NCI-H1417 (cell line): ENCODE results near the gene HOXA3.

Experiments used
- DNase-seq, 3 experiments: peaks; one replicate each; lab custom pipeline; 2025; lab: John Stamatoyannopoulos, UW

Gene HOXA3

DNA sequence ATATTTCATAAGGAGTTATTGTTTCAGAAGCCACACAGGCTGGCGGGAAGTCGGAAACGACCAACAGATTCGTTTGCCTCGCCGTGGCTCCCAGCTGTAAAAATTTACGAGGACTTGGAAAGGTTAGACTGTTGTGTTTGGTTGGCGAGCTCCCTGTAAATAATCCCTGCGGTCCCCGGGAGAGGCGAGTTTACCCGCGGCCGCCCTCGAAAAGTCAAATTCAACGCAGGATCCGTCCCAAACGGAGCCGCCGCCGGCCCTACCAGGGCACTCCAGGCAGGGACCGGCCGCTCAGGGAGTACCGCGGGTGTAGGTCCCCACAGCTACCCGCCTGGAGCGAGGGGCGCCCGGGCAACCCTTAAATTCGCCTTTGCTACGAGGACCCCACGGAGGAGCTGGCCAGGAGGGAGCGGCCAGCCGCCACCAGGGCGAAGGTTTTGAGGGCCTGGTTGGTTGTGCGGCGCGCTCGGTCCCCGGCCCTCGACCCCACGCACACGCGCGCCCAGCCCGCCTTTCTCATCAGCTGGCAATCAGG lies 13.7 kb upstream of the HOXA3 start:
- no peak for DNase-seq

DNA sequence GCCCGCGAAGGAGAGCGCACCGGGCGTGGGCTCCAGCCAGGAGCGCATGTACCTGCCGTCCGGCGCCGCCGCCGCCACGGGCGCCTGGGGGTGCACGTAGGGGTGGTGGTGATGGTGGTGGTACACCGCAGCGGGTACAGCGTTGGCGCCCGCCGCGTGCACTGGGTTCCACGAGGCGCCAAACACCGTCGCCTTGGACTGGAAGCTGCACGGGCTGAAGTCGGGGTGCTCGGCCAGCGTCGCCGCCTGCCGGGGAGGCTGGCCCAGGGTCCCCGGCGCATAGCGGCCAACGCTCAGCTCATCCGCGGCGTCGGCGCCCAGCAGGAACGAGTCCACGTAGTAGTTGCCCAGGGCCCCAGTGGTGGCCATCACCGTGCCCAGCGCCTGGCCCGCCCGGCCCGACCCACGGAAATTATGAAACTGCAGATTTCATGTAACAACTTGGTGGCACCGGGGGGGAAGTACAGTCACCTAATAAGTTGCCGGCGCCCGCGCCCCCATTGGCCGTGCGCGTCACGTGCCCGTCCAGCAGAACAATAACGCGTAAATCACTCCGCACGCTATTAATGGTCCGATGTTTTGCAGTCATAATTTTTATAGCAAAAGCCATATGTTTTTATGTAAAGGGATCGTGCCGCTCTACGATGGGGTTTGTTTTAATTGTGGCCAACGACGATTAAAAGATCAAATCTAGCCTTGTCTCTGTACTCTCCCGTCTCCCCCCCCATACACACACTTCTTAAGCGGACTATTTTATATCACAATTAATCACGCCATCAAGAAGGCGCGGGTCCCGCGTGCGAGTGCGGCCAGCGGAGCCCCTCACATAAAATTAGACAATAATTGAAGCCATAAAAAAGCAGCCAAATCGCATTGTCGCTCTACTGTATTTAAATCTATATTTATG lies 13.0 kb upstream of the HOXA3 start, which contains the start of gene HOXA9:
Gene HOXA9, minus strand, starts transcription at position 449 of the 907 bp plus-strand sequence. Its CDS starts 80 bp downstream, at position 369.
- DNase-seq, result no peak

DNA sequence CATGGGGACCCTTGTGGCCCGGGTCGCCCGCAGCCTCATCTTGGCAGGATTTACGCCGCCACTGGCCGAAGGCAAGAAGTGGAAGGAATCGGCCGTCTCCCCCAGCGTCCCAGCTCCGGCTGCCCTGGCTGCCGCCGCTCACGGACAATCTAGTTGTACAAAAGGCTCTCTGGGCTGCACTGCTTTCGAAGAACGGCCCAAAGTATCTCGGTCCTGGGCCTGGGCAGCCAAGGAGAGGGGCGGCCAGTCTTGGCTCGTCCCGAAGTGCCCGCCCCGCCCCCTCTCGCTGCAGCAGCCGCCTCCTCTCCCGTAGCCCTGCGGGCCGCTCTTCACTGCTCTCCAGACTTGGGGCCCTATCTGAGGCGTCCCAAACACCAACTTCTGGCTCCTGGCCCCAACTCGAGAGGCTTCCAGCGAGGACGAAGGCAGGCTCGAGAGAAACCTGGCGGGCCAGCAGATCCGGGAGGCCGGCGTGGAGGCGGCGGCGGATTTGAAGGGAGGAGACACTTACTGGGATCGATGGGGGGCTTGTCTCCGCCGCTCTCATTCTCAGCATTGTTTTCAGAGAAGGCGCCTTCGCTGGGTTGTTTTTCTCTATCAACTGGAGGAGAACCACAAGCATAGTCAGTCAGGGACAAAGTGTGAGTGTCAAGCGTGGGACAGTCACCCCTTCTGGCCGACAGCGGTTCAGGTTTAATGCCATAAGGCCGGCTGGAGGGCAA lies 12.1 kb upstream of the HOXA3 start:
- DNase-seq, result no peak

DNA sequence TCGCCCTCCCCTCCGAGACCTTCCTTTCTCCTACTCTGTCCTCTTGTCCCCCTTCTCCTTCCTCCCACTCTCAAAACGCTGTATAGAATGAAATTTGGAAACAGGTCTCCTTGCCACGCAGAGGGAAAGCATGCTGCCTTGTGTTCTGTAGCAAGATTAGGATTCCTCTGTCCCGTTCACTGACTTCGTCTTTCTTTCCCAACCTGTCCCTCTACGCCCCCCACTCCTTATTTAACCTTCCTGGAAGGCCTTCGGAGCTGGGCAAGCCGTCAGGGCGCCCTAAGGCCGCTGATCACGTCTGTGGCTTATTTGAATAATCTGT lies 11.6 kb upstream of the HOXA3 start:
- DNase-seq, result no peak

DNA sequence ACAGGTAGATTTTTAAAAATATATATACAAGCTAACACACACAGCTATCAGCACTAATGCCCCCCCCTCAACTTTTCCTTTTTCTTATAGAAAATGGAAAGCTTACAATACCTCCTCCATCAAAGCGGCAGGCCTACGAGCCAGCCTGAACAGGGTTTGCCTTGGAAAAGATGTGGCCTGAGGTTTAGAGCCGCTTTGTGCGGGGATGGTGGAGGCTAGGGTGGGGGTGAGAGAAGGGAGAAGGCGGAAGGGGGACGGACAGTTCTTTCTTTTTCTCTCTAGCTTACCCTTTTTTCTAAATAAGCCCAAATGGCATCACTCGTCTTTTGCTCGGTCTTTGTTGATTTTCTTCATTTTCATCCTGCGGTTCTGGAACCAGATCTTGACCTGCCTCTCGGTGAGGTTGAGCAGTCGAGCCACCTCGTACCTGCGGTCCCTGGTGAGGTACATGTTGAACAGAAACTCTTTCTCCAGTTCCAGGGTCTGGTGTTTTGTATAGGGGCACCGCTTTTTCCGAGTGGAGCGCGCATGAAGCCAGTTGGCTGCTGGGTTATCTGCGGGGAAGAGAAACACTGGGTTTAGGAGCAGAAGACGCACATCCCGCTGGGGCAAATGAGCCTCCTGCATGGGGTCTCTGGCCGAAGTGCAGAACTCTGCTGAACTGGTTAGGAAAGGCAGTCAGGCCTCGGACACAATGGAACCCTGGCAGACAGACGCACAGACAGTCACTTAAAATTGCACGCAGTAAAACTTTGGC lies 11.1 kb upstream of the HOXA3 start:
- DNase-seq, result no peak

DNA sequence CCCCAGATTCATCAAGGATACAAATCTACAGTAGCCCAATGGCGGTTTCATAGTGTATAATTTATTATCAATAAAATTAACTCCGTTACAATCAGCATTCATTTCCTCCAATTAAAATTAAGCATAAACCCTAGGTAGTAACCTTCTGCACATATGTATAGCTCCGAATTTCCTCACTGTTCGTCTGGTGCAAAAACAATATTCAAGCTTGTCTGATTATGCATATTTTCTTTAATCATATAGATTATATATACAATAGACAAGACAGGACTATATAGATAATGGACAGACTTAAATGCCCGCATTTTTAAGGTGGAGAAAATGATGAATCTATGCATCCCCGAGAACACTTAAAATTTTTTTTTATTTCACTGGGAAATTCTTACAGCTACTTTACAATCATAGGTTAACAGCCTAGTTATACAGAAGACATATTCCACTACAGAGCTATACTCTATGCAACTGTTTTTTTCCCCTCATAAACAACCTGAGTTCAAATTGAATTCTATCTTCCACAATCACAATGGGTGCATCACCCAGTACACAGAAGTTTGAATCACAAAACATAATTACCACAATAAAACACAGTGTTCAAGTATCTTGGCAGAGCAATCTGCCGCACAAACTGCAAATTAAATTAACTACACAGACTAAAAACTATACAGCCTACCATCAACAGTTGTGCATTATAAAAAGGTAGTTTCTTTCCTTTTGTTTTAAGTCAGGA lies 10.3 kb upstream of the HOXA3 start:
- no peak for DNase-seq

DNA sequence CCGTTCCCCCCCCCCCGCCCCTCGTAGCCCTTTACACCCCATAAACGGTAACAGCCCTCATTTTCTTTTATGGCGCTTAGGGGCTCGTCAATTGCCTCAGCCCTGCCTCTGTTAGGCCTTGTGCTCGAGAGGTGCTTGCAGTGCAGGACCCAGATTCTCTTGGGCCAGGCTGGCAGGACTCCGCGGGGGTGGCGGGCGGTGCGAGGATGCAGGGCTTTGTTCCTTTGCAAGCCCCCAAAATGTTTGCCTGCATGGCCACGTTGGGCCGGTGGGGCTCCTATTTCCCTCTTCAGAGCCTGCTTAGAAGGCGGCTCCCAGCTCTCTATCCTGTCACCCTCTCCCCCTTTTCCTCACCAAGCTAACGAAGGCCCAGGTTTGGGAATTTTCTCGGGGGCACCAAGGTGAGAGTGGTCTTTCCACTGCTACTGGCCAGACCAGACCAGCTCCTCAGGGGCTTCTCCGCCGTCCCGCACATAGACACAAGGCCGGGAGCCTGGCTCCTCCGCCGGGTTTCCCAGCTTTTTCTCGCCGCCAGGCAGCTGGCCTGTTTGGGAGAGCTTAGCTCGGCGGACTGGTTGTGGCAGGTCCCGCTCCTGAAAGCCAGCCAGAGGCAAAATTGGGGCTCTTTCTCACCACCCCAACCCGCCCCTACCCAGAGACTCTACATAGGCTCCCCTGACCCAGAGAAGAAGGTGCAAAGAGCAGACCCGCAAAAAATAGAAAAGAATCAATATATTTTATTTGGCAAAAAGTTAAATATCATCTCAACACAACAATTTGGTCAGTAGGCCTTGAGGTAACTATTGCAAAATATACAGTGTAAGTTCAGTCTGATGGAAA lies 9.6 kb upstream of the HOXA3 start:
- DNase-seq, result no peak

DNA sequence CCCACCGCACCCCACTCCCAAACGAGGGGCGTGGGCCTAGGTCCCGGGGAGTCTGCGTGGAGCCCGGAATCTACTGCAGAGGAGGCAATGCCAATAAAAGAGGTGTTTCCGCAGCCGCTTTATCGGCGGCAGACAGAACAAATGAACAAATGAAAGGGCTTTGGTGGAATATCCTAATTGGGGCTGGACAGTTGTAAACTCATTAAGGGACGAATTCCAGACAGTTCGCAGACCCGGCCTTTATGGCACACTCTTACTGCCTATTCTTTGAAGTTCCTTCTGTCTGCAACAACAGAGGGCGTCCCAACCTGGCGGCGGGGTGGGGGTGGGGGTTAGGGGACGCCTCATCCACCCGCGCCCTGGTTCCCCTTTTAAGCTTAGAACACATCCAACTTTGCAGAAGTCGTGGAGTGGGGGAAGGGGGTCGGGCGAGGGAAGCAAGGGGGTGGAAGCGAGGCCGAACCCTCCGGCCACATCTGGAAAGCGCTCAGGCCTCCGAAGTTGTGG lies 8.9 kb upstream of the HOXA3 start:
- no peak for DNase-seq

DNA sequence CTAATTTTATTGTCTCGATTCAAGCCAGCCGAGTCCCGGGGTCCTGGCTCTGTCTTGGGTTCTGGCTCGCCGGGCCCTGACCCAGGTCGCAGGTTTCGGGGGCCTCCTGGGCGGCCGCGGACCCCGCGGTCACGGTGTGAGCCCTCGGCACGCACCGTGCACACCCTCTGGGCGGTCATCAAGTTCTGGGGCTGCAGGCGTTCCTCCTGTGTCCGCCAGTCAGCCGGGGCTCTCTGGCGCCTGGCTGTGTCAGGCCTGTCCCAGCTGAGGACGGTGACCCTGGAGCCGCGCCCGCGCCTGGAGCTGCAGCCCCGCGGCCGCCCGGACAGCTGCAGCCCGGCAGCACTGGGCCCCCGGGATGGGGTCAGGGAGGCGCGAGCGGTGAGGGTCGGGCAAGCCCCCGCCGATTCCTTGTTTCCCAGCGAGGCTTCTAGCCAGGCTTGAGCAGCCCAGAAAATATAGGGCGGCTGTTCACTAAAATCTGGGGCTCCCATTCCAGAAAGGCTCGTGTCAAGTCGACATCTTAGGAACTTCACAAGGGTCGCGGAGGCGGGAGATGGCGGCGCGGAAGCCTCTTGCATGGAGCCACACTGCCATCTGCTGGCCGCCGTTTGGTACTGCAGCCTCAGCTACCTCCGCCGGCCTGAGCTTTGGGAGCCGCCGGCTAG lies 8.3 kb upstream of the HOXA3 start:
- DNase-seq, result peak; percentile 87 to 92 (median 89)

DNA sequence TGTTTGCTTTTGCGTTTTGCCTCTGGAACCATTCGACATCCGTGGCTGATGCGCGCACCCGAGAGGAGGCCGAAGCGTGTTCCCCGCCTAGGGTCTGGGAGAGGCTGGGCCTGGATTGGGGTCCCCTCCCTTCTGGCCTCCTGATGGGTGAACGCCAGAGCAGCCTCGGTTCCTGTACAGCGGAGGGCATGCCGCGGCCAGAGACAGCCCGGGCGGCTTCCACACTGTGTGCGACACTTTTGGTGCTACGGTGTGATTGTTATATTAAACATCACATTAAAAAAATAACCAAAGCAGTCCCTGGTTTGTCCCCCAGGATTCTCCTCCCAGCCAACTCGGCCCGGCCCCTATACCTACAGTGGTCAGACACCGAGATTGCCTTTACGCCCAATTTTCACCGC lies 7.8 kb upstream of the HOXA3 start:
- peak in 1 of 3 experiments; percentile 50 for DNase-seq

DNA sequence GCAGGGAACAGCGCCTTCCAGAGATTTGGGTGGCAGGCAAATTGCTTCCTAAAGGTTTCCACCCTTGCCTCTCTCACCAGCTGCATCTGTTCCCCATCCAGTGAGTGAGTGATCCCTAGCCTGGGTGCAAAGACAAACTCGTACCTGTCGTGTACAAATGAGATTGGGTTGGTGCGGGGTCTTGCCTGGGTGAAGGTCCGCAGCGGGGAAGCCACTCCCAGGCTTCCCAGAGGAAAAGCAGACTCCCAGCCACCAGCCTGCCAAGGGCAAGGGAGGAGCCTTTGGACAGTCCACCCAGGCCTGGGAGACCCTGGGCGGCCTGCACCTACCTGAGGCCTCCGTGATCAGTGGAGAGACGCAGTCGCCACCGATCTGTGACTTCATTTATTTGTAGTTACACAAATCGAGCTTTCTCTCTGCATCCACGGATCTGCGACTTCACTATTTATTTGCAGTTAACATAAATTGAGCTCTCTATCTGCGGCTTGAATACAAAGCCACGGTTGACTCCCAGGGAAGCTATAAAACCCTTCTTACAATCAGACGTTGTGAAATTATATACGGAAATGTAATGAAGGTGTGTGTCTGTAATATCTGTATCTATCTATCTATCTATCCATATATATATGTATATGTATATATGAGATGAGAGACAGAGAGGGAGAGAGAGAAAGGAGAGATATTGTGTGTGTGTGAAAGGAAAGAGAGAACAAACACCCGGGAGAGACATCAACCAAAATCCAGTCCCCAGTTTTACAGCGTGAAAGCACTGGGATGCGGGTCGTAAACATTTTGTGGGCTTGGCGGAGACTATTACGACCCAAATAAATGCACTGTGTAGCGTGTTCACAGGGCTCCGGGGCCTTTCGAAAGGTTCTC lies 7.1 kb upstream of the HOXA3 start:
- DNase-seq, result no peak

DNA sequence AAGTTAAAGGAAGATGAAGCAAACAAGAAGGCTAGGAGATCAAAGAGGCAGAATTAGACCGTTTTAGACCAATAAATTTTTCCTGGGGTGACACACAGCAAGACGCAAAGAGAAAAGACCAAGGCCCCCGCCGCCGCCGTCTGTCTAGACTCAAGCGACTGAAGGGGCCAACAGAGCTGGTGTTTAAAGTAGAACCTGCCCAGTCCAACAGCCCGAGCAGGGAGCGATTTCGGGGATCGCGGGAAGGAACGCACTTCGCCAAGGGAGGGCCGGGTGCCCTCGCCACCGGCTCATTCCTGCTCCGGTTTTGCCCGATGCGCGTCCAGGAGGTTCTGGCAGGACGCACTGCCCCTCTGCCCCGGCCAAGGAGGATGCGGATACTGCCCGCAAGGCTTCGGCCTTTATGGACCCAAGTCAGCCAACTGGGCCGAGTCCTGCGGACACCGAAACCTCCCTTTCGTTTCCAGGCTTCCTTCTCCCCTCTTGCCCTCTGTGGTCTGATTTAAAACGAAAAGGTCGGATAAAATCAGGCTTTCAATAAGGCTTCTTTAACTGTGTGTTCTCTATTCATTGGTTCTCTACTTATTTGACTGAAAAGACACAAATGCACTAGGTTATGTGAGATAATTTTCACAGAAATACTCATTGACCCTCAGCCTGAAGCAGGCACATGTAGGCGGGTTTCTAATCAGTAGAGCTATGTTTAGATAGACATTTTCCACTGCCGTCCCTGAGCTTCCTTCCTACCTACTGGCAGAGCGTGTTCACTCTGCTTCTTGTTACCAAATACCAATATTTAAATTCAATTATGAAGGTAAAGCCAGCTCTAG lies 6.3 kb upstream of the HOXA3 start:
- no peak for DNase-seq

DNA sequence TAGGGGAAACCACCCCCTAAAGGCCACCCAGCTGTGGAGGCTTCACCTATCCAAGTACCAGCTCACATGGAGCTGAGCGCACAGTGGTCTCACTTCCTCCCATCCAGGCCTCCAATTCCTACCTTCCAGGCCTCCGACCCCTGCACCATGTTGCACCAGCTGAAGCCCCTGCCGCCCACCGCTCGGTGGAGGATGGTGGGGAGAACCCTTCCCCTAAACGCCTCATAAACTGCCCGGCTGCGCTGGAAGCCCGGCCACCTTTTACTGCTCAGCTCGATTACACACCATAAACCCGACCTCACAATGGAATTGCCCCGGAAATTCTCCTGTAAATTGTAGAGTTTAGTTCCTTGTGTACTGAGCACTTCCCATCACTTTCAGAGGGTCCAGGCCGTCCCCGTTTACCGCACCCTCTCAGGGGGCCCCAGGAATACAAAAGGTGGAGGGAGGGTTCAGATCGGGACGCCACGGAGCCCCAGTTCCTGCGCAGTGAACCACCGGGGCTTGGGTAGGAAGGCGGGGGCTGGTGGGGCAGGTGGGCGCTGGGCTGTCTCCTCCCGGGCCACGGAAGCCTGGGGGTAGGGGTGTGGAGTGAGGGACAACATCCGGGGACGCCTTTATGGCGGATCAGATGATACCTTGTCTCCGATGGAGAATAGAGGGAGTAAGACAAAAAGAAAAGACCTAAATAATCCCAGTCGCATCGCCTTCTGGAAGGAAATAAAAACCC lies 5.5 kb upstream of the HOXA3 start:
- no peak for DNase-seq

DNA sequence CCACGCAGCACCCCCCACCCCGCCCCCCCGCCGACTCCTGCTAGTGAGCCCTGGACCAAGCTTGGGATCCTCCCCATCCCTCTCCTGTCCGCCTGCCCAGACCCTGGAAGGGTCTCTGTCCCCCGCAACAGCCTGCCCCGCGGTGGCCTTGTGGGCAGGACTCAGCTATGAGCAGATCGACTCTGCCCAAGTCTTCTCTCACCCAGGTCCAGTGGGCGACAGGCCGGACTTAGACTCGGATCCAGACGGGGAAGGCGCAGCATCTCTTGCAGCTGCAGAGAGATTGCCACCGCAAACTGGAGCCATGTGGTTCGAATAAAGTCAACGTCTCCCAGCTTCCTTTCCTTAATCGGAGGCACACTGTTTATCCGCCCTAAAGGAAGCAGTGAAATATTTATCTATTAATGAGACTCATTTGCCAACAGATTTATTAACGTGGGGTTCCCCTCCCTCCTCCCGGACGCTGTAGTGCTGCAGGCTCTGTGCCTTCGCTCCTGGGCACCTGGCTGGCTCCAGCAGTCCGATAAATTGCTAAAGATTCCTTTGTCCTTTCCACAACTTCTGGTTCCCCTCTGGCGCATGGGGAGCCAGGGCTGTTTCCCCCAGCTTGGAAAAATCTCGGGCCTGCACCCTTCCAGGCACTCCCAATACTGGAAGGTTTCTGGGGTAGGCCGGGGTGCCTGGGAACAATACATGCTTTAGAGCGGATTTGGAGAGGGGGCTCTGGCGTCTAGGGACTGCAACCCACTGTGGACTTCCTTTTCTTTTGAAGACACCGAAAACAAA lies 4.7 kb upstream of the HOXA3 start:
- DNase-seq, result no peak

DNA sequence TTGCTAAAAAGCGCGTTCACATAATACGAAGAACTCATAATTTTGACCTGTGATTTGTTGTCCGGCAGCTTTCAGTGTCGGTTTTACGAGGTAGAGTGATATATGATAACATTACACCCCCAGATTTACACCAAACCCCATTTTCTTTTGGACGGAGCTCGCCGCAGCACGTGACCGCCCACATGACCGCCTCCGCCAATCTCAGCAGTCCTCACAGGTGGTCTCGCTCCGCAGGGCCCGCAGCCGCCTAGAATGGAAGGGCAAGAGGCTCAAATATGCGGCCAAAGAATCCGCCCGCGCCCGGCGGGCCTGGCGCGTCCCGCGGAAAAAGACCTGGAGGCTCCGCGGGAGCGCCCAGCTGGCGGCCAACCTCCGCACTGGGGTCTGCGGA lies 4.1 kb upstream of the HOXA3 start, which contains the start of gene HOXA7:
Gene HOXA7, minus strand, starts transcription at position 168 of the 391 bp plus-strand sequence. Its CDS starts 130 bp downstream, at position 38.
- peak in 1 of 3 experiments; percentile 61 for DNase-seq

DNA sequence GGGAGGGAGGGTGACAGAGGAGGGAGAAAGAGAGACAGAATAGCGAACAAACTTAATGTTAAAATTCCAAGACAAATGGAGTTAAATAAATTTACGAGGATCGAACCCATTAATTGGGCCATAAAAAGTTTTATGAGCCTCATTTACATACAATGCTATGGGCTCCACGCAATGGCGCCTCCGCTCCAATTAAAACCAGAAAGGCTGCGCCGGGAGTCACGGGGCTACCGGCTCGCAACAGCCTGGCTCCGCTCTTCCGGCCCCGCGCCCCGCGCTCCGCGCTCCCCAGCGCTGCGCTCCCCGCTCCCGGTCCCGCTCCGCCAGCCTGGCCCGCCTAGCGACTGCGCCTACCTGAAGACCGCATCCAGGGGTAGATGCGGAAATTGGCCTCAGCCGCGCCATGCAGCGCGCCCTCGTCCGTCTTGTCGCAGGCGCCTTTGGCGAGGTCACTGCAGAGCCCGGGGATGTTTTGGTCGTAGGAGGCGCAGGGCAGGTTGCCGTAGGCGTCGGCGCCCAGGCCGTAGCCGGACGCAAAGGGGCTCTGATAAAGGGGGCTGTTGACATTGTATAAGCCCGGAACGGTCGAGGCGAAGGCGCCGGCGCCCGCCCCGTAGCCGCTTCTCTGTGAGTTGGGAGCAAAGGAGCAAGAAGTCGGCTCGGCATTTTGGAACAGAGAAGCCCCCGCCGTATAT lies 3.6 kb upstream of the HOXA3 start:
- DNase-seq, result no peak
